ENCODE measurements around the gene CCKAR.

- no peak for TF ChIP-seq CTCF (IDR thresholded peaks at IDR 0.05)
- TF ChIP-seq POLR2A (IDR thresholded peaks at IDR 0.05; ENCODE audit: low read depth): no peak
- no peak for TF ChIP-seq POLR2AphosphoS5 (IDR thresholded peaks at IDR 0.05)
- no peak for TF ChIP-seq EP300 (IDR thresholded peaks at IDR 0.05)
These were observed 13.6 kb upstream of the CCKAR start for GRCh38 chr4:26503844-26504243.

Data from esophagus muscularis mucosa (tissue), 4 donors.